Lower lobe of right lung (tissue), 2 donors: Measurements from ENCODE around the gene PPT2. TPM values are rescaled to one million over a fixed set of nuclear protein-coding genes. Genes with fewer than 3 reads are reported as not detected.
A peak's percentile ranks its signal among the peaks of the same experiment; 100 is the strongest.

Experiments
- ATAC-seq, 2 donors: fragments of 200-7000 bp; cut with Tn5 transposase; one replicate each; pipeline ENCODE4 v1.9.1; 2020 to 2022; ENCODE audit warnings: mild to moderate bottlenecking in 2 of 2, moderate library complexity in 2 of 2
- DNase-seq: peaks from one replicate; pipeline ENCODE4 v3.0.0-alpha.2; 2020
- H3K27ac ChIP-seq: fragments of 200-600 bp; one replicate; pipeline ENCODE4 v1.8.0; 2022
- H3K27me3 ChIP-seq: fragments of 200-600 bp; one replicate; pipeline ENCODE4 v1.8.0; 2022; ENCODE audit warnings: low read depth
- H3K36me3 ChIP-seq: fragments of 200-600 bp; one replicate; pipeline ENCODE4 v1.8.0; 2022; ENCODE audit warnings: mild to moderate bottlenecking
- H3K4me1 ChIP-seq: fragments of 200-600 bp; one replicate; pipeline ENCODE4 v1.8.0; 2022
- H3K4me3 ChIP-seq: fragments of 200-600 bp; one replicate; pipeline ENCODE4 v1.8.0; 2022; ENCODE audit warnings: mild to moderate bottlenecking
- H3K9me3 ChIP-seq: fragments of 200-600 bp; one replicate; pipeline ENCODE4 v1.8.0; 2022
- CTCF ChIP-seq: fragments of 200-600 bp; IDR thresholded peaks from one replicate; pipeline ENCODE4 v1.8.0; 2022; ENCODE audit warnings: antibody characterized with exemption, mild to moderate bottlenecking
- intact Hi-C: fragments of 100-400 bp; cut with DNase I; formaldehyde crosslinking; loops from one replicate; pipeline ENCODE4 v1.11.0; 2022
- total RNA-seq: library from RNA; stranded (reverse); fragmentation: NEBNext Ultra II Directional; extraction: Animal tissue kit (Norgen Biotek cat#: 25700); gene quantifications from one replicate; pipeline ENCODE4 v1.2.1, GENCODE V29; 2021
- donor health status: DM: no; HTN: yes; CAD: no; lungs with severe emphysema.

PPT2 gene
- total RNA-seq, 1 donor from 2014 or later, result 13.7 TPM

- H3K36me3 ChIP-seq, result no peaks in the 10 kb centered on the region
- peak; percentile 50 for TF ChIP-seq CTCF
- H3K9me3 ChIP-seq, result no peaks in the 10 kb centered on the region
- intact Hi-C loops, result no loop called here
- no peaks in the 10 kb centered on the region for H3K27me3 ChIP-seq
- H3K27ac ChIP-seq, result peak overlapping the region; percentile 100
- peaks cover 53% of the 10 kb centered on the region for H3K4me1 ChIP-seq
- peak overlapping the region; percentile 79 for H3K4me3 ChIP-seq
- DNase-seq (peak; percentile 100), ATAC-seq (peak; percentile 93 to 96)
Observed at GRCh38 chr6:32195652-32195901, 41.6 kb downstream of the PPT2 start.

GRCh38 chr6:32195902-32196681 is 42.2 kb downstream of the PPT2 start:
- peaks cover 48% of the 10 kb centered on the region for H3K4me1 ChIP-seq
- intact Hi-C loops, result no loop called here
- H3K9me3 ChIP-seq, result no peaks in the 10 kb centered on the region
- no peaks in the 10 kb centered on the region for H3K36me3 ChIP-seq
- no peak for TF ChIP-seq CTCF
- ATAC-seq, result peak; percentile 49 to 52
- peak overlapping the region; percentile 79 for H3K4me3 ChIP-seq
- no peaks in the 10 kb centered on the region for H3K27me3 ChIP-seq
- H3K27ac ChIP-seq, result peak overlapping the region; percentile 100
- DNase-seq, result peak; percentile 93

- no peaks in the 10 kb centered on the region for H3K9me3 ChIP-seq
- peak overlapping the region; percentile 79 for H3K4me3 ChIP-seq
- peaks cover 44% of the 10 kb centered on the region for H3K4me1 ChIP-seq
- TF ChIP-seq CTCF, result no peak
- peaks cover 1% of the 10 kb centered on the region for H3K36me3 ChIP-seq
- ATAC-seq, result no peak
- no peak for DNase-seq
- H3K27ac ChIP-seq, result peak overlapping the region; percentile 100
- H3K27me3 ChIP-seq, result peaks cover under 1% of the 10 kb centered on the region
- intact Hi-C loops, result no loop called here
Observed at GRCh38 chr6:32196682-32197616, 43.0 kb downstream of the PPT2 start.

- Histone ChIP-seq H3K36me3 (peaks cover 8% of the 10 kb centered on the region), H3K4me1 (peaks cover 31% of the 10 kb centered on the region), H3K27ac (no peak overlapping the region), H3K9me3 (no peaks in the 10 kb centered on the region), H3K4me3 (no peak overlapping the region), H3K27me3 (peaks cover 4% of the 10 kb centered on the region)
- DNase-seq (no peak), ATAC-seq (no peak)
- TF ChIP-seq CTCF, result no peak
- intact Hi-C loops, result no loop called here
Observed at GRCh38 chr6:32198345-32198696, 44.4 kb downstream of the PPT2 start.

- DNase-seq (no peak), ATAC-seq (no peak)
- Histone ChIP-seq H3K9me3 (no peaks in the 10 kb centered on the region), H3K27ac (no peak overlapping the region), H3K36me3 (peaks cover 11% of the 10 kb centered on the region), H3K4me3 (no peak overlapping the region), H3K27me3 (peaks cover 4% of the 10 kb centered on the region), H3K4me1 (peaks cover 26% of the 10 kb centered on the region)
- intact Hi-C loops, result no loop called here
- TF ChIP-seq CTCF, result no peak
Observed at GRCh38 chr6:32198866-32199265, 44.9 kb downstream of the PPT2 start.
